ENCODE results near the gene TM4SF18.

The TM4SF18 gene

DNA sequence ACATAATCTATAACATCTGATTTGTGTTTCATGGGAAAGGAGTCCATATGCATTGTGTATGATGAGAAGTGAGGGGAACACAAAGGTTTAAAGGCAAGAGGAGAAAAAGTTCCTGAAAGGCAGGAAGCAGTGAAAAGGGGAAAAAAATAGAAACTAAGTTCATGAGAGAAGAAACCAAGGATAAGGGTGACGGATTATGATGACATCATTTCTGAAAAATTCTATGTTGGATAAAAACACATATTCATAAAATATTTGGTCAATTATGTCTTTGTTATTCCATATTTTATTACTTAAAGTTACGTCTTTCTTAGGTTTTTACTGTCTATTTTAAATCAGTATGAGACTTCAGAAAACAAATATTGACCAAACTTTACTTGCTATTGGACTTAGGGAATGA, 63.3 kb downstream of the TM4SF18 start:
- H3K4me3 ChIP-seq (ENCODE audit: insufficient read depth, low read depth, low read length), result no peak overlapping the region
- H3K36me3 ChIP-seq (ENCODE audit: control insufficient read depth, insufficient read depth, low read length), result no peaks in the 10 kb centered on the region
- WGBS, 2 experiments, result 71% methylated on average over 2 of the region's 2 CpGs; no CpG with 5 or more reads in 1 of the 2 experiments
- no peaks in the 10 kb centered on the region for H3K4me1 ChIP-seq (ENCODE audit: control insufficient read depth, insufficient read depth, low read length)
- no peaks in the 10 kb centered on the region for H3K27me3 ChIP-seq (ENCODE audit: control insufficient read depth, insufficient read depth, low read length, poor library complexity, severe bottlenecking)
- H3K27ac ChIP-seq (ENCODE audit: insufficient read depth, low read depth, low read length, poor library complexity, severe bottlenecking), result no peak overlapping the region
- H3K9me3 ChIP-seq (ENCODE audit: control insufficient read depth, low read length), result no peaks in the 10 kb centered on the region

DNA sequence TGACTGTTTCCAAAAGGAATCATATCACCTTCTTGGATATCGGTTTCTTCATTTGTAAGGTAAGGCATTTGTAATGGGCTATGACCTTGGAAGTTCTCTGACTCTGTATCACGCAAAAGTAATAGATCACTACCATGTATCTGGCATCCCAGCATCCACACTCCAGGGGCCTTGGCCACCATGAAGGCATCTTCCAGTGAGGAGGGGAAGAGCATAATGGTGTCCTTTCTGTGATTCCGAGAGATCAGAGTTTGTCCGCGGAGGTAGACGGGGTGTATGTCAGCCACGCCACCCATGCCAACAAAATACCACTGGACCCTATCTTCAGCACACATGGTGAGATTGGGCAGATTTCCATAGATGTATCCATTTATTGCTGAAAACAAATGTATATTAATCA, 63.7 kb downstream of the TM4SF18 start:
- Histone ChIP-seq H3K9me3 (ENCODE audit: control insufficient read depth, low read length) (no peaks in the 10 kb centered on the region), H3K4me3 (ENCODE audit: insufficient read depth, low read depth, low read length) (no peak overlapping the region), H3K36me3 (ENCODE audit: control insufficient read depth, insufficient read depth, low read length) (no peaks in the 10 kb centered on the region), H3K27me3 (ENCODE audit: control insufficient read depth, insufficient read depth, low read length, poor library complexity, severe bottlenecking) (no peaks in the 10 kb centered on the region), H3K4me1 (ENCODE audit: control insufficient read depth, insufficient read depth, low read length) (no peaks in the 10 kb centered on the region), H3K27ac (ENCODE audit: insufficient read depth, low read depth, low read length, poor library complexity, severe bottlenecking) (no peak overlapping the region)
- WGBS, 2 experiments, result 95 to 99% methylated on average over 7 of the region's 7 CpGs
